Sigmoid colon (tissue), 4 donors: ENCODE results near the gene UBQLN4.

Experiments
- POLR2A ChIP-seq, 2 donors: fragments of 450-650 bp; IDR thresholded peaks; one replicate each; pipeline ENCODE4 v1.6.1; 2016; ENCODE audit warnings: antibody characterized with exemption in 2 of 2, mild to moderate bottlenecking in 2 of 2, moderate library complexity in 2 of 2
- POLR2AphosphoS5 ChIP-seq, 4 donors: sonication (generic); formaldehyde crosslinking; IDR thresholded peaks; one replicate each; pipeline ENCODE4 v1.6.1; 2017; ENCODE audit warnings: antibody characterized with exemption in 4 of 4
- TF ChIP-seq, protein P1 (sequence below), 4 experiments: fragments of 450-650 bp in 3 of 4; fragments of 200-600 bp in 1 of 4; IDR thresholded peaks; one replicate each; pipeline ENCODE4 v1.5.1; 2016 to 2019; ENCODE audit warnings: antibody characterized with exemption in 4 of 4, mild to moderate bottlenecking in 3 of 4, moderate library complexity in 2 of 4

- TF ChIP-seq POLR2A (IDR thresholded peaks at IDR 0.05) (peak; percentile 9 to 40), POLR2AphosphoS5 (IDR thresholded peaks at IDR 0.05) (peak; percentile 60 to 87 (median 84))
- TF ChIP-seq, protein P1, sequence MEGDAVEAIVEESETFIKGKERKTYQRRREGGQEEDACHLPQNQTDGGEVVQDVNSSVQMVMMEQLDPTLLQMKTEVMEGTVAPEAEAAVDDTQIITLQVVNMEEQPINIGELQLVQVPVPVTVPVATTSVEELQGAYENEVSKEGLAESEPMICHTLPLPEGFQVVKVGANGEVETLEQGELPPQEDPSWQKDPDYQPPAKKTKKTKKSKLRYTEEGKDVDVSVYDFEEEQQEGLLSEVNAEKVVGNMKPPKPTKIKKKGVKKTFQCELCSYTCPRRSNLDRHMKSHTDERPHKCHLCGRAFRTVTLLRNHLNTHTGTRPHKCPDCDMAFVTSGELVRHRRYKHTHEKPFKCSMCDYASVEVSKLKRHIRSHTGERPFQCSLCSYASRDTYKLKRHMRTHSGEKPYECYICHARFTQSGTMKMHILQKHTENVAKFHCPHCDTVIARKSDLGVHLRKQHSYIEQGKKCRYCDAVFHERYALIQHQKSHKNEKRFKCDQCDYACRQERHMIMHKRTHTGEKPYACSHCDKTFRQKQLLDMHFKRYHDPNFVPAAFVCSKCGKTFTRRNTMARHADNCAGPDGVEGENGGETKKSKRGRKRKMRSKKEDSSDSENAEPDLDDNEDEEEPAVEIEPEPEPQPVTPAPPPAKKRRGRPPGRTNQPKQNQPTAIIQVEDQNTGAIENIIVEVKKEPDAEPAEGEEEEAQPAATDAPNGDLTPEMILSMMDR (IDR thresholded peaks at IDR 0.05) = no peak
Measured at GRCh38 chr1:156054500-156055280, 1.1 kb upstream of the UBQLN4 start, which contains the start of gene LAMTOR2.
